Stimulated activated CD4-positive, alpha-beta T cell treated with anti-CD3 and anti-CD28 coated beads, Interleukin-4, amount 100 ng/mL, for 4 hours (primary cell): ENCODE data around the gene IGLL5.
"Not testable (repeated sequence)": the region's sequence is repeated elsewhere in the genome, so short reads cannot be mapped to it uniquely, and the experiment has no call there.

Experiments used
- DNase-seq, 2 experiments: peaks; one replicate each; pipeline ENCODE4 v3.0.0-alpha.2; 2020

IGLL5 gene

DNA sequence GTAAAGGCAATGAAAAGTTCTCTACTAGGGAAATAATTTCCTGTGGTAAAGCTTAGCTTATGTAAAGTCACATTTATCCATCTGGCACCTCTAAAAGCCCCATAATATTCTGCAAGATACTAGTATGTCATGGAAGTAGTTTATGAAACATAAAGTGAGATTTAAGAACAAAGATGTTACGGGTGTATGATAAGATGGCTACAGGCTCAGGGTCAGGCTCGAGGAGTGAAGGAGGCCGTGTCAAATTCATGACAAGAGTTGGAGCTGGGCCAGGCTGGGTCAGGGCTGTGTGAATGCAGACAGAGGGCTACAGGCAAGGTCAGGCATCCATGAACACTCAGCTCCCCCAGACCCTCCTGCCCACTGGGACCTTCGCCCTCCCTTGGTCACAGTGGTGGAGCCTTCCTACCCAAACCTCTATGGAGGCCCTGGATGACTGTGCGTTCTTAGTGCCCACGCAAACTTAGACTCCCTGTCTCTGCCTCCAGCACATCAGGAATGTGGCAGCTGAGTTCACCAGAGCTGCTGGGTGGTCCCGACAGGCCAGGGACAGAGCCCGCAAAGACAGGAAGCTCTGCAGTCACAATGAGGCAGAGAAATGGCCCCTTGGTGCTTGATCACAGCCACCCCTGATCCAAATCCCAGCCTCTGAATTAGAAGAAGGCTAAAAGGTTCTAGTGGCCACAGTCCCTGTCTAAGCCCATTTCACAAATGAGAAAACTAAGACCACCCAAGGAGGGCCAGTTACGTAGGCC is 14.8 kb downstream of the IGLL5 start:
- no peak for DNase-seq

DNA sequence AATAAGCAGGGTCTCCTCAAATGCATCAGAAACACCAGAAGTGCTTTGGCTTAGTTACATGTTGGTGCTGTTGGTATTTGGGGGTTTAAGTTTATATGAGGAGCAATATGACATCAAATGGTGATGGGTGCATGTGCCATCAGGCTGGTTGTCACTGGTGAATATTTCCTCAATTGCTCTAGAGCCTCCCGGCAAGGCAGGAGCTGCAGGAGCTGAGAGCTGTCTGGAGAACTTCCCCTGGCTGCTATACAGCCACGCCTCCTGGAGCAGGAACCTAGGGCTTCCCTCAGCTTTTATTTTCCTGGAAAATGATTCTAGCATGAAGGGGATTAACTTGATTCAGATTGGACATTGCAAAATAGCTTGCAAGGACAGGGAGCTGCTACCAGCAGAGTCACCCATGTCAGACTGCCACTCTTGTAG is 15.8 kb downstream of the IGLL5 start:
- DNase-seq = no peak

DNA sequence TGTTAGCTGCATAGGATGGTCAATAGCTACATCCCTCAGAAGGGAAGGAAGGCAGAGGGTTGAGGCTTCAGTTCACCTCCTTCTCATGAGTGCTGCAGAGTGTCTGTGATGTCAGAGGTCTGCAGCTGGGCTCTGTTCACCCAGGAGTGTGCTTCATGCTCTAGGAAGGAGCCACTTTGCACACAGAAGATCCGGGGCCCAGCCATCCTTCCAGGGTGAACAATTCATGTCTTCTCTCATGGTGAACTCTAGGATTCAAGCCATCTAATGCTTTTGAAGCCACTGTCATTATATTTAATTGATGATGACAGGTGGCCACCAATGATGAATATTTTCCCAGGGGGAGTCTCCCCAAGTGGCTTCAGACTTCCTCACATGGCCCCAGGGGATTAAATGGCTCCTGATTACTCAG is 16.2 kb downstream of the IGLL5 start:
- not testable (repeated sequence) for DNase-seq

DNA sequence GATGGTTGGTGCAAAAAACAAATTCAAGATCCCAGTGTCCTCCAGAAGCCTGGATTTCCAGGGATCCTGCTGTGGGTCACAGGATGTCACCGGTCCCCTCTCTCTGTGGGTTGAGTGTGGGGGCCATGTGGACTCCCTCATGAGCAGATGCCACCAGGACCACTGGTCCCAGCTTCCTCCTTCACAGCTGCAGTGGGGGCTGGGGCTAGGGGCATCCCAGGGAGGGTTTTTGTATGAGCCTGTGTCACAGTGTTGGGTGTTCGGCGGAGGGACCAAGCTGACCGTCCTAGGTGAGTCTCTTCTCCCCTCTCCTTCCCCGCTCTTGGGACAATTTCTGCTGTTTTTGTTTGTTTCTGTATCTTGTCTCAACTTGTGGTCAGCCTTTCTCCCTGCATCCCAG is 17.1 kb downstream of the IGLL5 start:
- DNase-seq = not testable (repeated sequence)

DNA sequence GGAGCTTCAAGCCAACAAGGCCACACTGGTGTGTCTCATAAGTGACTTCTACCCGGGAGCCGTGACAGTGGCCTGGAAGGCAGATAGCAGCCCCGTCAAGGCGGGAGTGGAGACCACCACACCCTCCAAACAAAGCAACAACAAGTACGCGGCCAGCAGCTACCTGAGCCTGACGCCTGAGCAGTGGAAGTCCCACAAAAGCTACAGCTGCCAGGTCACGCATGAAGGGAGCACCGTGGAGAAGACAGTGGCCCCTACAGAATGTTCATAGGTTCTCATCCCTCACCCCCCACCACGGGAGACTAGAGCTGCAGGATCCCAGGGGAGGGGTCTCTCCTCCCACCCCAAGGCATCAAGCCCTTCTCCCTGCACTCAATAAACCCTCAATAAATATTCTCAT is 18.8 kb downstream of the IGLL5 start:
- not testable (repeated sequence) for DNase-seq

DNA sequence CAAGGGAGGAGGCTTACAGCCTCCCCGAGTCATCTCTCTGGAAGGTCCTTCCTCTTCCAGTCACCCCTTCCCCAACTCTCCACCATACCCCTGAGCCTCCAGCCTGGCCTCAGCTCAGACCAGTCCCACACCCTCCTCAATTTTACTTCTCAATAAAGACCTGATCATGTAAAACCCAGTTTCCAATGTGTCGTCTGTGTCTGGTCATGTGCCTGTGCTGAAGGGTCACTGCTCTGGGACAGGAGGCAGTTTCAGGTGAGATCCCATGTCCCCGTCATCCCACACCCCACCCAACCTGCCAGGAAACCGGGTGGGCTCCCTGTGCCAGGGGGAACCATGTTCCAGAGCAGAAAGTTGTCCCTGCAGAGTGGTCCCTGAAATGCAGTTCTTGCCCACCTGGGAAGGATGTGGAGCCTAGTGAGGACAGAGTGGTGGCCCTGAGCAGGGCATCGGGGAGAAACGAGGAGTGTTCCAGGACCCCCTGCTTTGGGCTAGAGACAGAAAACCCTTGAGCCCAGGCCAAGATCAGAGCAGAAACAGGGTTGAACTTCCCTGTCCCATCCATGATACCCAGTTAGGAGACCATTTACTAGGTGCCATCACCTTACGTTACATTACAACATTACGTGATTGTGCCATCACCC is 19.4 kb downstream of the IGLL5 start:
- DNase-seq = no peak

DNA sequence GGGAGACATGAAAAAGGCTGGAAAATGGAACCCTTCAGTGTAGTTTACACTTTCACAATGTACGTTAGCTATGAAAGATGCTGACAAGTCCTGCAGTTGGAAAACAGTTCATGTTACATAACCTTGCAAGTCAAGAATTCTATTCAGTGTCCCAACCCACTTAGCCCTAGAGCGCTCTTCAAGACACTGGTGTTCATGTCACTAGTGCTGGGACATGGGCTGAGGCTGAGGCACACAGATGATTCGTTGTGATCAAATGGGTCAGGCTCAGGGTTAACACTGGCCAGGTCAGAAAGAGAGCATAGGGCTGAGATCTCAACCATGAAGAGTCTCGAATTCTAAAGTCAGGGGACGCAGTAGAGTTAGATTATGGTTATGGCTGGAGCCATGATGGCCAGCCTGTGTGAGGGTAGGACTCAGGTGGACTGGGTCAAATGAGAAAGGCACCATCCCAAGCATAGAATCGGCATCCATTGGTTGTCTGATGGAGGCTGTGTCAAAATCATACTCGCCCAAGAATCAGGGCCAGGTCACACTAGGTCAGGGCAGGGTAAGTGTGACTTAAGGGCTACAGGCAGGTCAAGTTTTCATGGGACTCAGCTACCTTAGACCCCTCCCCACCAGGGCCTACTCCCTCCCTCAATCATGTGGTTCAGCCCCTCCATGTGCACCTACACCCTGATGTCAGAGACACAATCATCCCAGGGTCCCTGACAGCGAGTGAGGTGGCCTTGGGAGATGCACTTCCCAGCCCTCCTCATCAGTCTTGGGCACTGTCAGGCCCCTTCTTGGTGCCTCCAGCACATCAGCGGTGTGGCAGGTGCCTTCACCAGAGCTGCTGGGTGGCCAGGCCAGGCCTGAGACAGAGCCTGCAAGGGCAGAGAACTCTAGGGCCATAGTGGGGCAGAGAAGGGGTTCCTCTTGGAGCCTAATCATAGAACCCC is 20.2 kb downstream of the IGLL5 start:
- DNase-seq = no peak

DNA sequence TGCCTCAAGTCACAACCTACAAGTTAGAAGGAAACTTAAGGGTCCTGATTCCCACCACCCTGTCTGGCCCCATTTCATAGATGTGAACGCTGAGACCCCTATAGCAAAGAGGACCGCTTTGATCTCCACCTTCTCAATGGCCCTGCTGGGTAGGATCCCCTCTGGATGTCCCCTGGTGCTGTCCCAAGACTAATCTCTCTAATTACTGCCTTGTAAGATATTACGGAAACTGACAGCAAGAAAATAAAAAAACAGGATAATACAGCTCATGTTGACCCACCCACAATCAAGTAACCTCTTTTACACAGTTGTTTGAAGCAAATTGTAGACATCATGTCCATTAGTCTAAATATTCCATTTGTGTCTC is 20.9 kb downstream of the IGLL5 start:
- no peak for DNase-seq

DNA sequence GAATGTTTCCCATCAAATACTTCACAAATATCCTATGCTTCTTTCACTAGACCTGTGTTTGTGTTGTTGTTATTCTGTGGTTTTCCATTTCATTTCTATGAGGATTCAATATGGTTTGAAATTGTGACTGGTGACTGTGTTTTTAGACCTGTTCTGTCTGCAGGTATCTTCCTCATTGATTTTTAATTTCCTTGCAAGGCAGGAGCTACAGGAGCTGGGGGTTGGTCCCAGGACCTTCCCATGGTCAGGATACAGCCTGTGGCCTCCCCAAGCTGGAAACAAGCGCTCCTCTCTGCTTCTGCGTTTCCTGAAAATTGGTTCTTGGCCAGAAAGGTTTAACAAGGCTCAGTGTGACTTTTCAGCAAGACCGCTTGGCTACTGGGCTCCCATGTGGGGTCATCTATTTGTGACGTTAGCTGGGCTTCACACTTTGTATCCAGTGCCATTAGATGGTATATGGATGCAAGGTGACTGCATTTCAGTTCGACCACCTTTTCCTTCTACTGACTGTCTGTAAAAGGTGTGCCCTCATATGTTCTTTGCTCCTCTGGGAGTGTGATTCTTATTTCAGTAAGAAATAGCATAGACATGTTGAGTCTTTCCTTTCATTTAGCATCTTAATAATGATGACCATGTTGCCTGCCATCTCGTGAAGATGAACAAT is 21.5 kb downstream of the IGLL5 start:
- DNase-seq = no peak

DNA sequence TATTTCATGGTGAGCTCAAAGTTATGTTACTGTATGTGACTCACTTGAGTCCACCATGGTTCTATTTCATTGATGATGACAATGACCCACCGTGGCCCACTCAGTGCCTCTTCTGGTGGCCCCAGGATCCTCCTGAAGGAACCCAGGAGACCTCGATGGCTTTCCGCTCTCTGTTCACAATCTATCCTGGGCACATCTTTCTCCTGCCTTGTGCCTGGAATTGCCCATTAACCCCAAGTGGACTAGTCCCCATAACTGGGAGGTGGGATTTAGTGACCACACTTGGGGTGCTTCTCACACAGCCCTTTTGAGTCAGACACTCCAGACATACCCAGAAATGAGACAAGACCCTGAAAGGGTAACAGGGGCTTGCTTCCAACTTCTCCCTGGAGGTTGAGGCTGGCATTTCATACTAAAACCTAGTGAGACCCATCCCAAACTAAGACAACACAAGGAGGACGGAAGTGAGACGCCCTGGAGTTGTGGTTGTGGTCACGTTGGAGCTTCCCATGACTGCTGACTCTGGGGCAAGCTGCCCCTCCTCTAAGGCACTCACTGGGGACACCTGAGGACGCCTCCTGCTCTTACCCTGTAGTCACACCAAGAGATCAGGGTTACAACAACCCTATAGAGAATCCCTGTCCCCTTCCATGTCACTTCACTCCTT is 22.1 kb downstream of the IGLL5 start:
- DNase-seq = no peak

DNA sequence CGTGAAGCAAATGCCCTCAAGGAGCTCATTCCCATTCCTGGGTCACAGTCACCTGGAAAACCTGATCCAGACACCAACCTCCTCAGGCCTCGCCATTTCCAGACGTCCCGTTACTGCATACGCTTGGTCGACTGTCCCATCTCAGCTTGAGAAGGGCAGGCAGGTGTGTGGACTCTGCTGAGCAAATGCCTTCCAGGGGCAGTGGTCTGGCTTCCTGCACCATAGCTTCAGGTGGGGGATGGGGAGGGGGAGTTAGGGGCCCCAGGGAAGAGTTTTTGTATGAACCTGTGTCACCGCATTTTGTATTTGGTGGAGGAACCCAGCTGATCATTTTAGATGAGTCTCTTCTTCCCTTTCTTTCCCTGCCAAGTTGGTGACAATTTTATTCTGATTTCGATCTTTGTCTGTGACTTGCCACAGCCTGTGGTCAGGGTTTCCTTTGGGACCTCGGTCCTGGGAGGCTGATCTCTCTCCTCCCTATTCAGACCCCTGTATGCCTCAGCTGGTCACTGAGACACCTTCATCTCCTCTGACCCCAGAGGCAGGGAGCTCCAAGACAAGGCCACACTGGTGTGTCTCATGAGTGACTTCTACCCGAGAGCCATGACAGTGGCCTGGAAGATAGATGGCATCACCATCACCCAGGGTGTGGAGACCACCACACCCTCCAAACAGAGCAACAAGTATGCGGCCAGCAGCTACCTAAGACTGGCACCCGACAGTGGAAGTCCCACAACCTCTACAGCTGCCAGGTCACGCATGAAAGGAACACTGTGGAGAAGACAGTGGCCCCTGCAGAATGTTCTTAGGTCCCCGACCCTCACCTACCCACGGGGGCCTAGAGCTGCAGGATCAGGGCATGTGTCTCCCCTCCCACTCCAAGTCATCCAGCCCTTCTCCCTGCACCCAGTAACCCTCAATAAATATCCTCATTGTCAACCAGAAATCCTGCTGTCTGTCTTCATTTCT is 22.9 kb downstream of the IGLL5 start:
- DNase-seq = no peak

DNA sequence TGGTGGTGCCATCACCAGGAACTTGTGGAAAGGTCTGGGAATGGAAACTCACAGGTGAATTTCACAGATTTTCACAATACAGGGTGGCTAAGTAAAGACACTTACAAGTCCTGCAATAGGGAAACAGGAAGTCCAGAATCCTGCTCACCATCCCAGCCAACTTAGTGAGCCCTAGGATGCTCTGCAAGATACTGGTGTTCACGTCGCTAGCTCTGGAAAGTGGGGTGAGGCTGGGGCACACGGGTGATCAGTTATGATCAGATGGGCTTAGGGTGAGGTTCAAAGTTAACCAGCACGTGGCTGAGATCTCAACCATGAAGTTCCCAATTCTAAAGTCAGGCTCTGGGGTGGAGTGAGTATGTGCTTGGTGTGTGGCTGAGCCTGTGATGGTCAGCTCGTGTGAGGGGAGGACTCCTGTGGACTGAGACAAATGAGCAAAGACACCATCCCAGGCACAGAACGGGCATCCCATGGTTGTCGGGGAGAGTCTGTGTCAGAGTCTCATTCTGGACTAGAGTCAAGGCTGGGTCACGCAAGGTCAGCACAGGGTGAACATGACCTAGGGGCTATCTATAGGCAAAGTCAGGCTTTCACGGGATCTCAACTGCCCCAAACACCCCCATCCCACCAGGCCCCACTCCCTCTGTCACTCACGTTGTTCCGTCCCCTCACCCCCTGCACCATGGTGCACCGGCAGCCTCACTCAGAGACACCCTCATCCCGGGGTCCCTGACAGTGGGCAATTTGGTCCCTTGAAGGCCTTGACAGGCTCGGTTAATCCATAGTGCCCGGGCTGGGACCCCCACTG is 23.9 kb downstream of the IGLL5 start:
- no peak for DNase-seq

DNA sequence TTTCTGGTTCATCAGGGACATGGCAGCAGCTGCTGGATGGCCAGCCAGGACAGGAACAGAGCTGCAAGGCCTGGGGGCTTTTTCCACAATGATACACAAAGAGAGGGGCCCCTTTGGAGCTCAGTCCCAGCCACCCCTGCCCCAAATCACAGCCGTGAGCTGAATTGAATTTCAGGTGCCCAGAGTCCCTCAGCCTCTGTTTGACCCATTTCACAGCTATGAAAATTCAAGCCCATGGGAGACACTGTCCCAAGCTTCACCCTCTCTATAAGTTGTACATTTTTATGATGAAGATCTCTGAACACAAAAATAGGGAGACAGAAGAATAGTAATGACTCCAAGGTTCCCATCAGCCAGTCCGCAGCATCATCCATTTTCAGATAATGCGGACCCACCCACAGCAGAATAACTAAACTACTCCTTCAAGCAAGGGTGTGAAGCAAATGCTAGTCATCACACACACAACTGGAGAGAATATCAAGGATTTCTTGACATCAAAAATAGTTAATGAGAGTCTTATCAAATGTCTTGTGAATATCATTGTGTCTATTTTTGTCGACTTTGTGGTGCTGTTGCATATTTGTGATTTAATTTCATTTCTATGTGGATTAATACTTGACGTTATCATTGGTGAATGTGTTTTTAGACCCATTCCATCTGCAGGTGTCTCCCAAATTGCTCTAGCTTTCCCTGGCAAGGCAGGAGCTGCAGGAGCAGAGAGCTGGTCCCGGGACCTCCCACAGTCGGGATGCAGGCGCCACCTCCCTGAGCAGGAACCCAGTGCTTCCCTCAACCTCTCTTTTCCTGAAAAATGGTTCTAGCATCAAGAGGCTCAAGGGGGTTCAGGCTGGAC is 24.7 kb downstream of the IGLL5 start:
- DNase-seq = no peak

DNA sequence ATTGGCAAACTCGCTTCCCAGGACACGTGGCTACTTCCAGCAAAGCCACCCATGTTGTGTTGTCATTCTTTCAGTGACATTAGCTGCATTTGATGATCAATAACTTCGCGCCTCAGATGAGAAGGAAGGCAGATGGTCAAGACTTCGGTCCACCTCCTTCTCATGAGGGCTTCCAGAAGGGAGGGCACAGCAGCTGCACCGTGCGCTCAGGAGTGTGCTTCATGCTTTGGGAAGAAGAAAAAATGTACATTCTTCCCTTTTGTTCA is 25.3 kb downstream of the IGLL5 start:
- DNase-seq = no peak

DNA sequence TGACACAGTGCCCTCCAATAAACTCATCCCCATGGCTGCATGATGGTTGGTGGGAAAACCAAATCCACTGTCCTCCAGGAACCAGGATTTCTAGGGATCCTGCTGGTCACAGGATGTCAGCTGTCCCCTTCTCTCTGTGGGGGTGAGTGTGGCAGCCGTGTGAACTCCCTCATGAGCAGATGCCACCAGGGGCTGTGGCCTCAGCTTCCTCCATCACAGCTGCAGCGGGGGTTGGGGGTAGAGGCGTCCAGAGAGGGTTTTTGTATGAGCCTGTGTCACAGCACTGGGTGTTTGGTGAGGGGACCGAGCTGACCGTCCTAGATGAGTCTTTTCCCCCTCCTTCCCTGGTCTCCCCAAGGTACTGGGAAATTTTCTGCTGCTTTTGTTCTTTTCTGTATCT is 26.4 kb downstream of the IGLL5 start:
- no peak for DNase-seq

DNA sequence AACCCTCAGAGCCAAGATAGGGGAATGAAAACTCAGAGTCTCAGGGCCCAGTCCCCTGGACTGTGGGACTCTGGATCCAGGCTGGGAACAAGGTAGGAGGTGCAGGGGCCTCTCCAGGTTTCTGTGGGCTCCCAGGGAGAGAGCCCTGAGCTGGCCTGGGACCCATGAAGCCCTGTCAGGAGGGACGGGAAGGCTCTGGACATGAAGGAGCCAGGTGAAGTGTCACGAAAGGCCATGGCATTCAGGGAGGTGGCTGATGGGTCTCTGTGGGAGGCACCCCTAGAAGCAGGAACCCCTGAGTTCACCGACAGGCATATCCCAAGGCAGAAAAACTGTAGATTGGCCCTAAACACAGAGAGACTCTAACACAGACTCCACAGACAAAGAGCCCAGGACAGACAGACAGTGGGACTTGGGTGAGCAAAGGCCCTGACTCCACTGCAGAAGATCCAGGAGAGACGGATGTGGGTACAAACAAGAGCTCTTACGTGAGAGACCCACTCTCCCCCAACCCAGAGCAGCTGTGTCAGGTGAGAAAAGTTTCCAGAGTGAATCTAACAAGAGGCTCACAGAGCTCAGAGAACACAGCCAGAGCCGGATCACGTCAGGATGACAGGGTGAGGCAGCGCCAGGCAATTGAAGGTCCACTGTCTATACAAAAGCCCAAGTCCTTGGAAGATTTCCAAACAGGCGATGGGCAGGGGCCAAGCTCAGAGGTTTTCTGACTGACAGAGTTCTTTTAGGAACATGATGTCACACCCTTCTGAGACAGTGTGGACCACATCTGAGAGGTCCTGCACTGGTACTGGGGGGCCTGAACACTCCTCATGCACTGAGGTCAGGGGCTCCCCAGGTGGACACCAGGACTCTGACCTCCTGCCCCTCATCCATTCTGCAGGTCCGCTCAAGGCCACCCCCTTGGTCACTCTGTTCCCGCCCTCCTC is 27.4 kb downstream of the IGLL5 start:
- no peak for DNase-seq

DNA sequence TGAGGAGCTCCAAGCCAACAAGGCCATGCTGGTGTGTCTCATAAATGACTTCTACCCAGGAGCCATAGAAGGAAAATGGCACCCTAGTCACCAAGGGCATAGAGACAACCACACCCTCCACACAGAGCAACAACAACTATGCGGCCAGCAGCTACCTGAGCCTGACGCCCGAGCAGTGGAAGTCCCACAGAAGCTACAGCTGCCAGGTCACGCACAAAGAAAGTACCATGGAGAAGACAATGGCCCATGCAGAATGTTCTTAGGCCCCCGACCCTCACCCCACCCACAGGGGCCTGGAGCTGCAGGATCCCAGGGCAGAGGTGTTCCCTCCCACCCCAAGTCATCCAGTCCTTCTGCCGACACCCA is 28.0 kb downstream of the IGLL5 start:
- no peak for DNase-seq

DNA sequence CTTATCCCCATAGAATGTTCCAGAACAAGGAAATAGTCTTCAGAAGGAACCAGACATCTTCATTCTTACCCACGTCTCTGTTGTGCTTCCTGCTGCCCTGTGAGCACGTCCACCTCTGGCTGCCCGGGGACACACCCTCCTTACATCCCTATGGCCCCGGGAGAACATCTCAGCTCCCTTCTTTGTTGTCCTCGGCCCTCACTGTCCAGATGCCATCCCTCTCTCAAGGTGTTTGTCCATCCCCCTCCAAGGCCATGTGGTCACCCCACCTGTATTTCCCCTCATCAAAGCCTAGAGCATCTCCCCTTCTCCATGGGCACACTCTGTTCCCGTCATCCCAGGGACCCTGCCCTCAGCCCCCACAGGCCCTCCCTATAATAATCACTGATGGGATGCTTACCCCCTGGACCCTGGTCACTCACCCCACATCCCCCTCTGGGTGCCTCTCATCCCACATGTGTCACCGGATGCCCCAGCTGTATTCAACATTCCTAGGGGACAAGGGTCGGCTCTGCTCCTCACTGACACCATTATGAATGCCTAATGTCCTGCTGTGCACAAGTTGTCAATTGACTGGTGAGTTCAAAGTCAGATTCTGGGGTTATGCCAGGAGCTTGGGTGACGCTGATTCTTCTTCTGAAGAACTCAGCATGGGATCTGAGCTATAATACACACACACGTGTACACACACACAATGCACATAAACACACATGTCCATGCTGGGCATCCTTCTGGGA is 28.8 kb downstream of the IGLL5 start:
- no peak for DNase-seq
